Transverse colon (tissue), 4 donors: Measurements from ENCODE around the gene CP.

Source experiments
- POLR2AphosphoS5 ChIP-seq, 3 donors: sonication (generic); formaldehyde crosslinking; IDR thresholded peaks; one replicate each; pipeline ENCODE4 v1.6.1; 2016; ENCODE audit warnings: antibody characterized with exemption in 3 of 3
- TF ChIP-seq, protein P1 (sequence below), 5 experiments: fragments of 200-600 bp in 3 of 5; fragments of 450-650 bp in 2 of 5; sonication (generic) in 3 of 5; IDR thresholded peaks; 1 replicate in 2 of 5; 2 replicates in 3 of 5; pipeline ENCODE4 v1.5.1; 2016 to 2017; ENCODE audit warnings: antibody characterized with exemption in 5 of 5, inconsistent platforms in 3 of 5, mild to moderate bottlenecking in 2 of 5, moderate library complexity in 1 of 5

DNA sequence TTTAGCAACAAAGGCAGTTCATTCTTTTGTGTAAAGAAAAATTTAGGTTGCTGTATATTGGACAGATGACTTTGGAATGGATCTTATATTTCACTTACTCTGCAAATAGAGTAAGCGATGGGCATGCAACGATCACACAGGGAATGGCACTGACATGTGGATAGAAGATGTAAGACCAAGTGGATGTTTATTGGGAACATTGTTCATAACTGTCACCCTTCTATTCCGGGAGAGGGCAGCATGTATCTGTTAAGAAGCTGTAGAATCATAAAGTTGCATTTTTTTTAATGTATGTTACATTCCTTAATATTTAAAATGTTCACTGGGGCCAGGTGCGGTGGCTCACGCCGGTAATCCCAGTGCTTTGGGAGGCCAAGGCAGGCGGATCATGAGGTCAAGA, 51.0 kb downstream of the CP start:
- no peak for TF ChIP-seq POLR2AphosphoS5 (IDR thresholded peaks at IDR 0.05)
- TF ChIP-seq, protein P1, sequence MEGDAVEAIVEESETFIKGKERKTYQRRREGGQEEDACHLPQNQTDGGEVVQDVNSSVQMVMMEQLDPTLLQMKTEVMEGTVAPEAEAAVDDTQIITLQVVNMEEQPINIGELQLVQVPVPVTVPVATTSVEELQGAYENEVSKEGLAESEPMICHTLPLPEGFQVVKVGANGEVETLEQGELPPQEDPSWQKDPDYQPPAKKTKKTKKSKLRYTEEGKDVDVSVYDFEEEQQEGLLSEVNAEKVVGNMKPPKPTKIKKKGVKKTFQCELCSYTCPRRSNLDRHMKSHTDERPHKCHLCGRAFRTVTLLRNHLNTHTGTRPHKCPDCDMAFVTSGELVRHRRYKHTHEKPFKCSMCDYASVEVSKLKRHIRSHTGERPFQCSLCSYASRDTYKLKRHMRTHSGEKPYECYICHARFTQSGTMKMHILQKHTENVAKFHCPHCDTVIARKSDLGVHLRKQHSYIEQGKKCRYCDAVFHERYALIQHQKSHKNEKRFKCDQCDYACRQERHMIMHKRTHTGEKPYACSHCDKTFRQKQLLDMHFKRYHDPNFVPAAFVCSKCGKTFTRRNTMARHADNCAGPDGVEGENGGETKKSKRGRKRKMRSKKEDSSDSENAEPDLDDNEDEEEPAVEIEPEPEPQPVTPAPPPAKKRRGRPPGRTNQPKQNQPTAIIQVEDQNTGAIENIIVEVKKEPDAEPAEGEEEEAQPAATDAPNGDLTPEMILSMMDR (IDR thresholded peaks at IDR 0.05): no peak
